Measurements from ENCODE around the gene JAKMIP3. TPM values are rescaled to one million over a fixed set of nuclear protein-coding genes. Genes with fewer than 3 reads are reported as not detected.
A peak's percentile ranks its signal among the peaks of the same experiment; 100 is the strongest.

Gene JAKMIP3
- total RNA-seq, 2 experiments from 2014 or later: 0.34 to 0.35 TPM

DNA sequence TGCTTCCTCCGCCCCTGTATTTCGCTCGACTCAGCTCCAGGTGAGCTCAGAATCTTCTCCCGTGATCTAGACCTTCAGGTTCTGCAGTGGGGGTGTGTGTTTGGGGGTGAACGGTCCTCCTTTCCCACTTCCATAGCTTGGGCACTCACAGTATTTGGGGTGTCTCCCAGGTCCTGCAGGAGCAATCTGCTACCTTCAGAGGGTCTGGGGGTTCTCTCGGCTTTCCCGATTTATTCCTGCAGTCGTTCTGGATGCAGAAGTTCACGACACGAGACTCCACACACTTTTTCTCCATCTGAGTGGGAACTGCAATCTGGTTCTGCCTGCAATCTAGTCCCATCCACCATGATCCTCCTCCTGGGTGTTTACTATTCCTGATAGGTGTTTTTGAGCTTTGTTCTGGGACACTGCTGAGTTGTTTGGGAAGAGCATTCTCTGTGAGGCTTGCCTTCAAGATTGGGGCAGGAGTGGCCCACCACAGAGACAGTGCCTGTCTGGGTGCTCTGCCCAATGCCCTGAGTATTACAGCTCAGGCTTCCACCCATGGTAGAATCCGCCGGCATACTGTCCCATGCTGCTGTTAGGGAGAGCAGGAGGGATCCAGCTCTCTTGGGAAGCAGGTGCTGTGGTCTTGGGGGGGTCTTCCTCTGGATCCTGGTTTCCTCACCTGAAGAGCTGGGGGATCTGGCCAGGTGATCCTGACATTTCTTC, 29.8 kb downstream of the JAKMIP3 start:
- H3K4me1 Mint-ChIP-seq: no peaks in the 10 kb centered on the region
- CTCF ChIA-PET: interaction anchor here (0.6 kb wide), 1 partner anchor 328 kb away, joined by 3 read pairs; no protein-coding TSS in a partner anchor
- no peak overlapping the region for H3K27ac Mint-ChIP-seq
- POLR2A ChIA-PET: no interaction called here
- no peaks in the 10 kb centered on the region for H3K9me3 Mint-ChIP-seq (ENCODE audit: low read depth)
- intact Hi-C loops (cut with DNase I, micrococcal nuclease): no loop called here
- ATAC-seq: no peak
- no peak for DNase-seq
- H3K4me3 Mint-ChIP-seq: no peak overlapping the region
- no peaks in the 10 kb centered on the region for H3K36me3 Mint-ChIP-seq (ENCODE audit: low read depth)
- peaks cover 33% of the 10 kb centered on the region for H3K27me3 Mint-ChIP-seq

DNA sequence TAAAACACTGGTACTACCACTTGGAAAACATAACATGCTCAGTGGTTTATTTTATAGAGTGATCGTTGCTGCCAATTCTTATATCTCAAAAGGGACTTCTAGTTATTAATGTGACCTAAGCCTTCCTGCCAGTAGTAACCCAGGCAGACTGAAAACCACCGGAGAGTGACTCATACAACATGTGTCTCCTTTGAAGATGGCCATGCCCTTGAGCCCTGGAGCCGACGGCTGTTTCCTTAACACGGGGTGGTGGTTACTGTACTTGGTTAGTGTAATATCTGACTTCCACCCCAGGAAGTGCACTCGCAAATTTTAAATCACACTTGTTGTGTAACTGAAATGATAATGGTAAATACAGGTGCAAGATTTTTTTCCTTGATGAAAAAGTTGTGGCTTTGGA, 30.5 kb downstream of the JAKMIP3 start:
- Mint-ChIP-seq H3K9me3 (ENCODE audit: low read depth) (no peaks in the 10 kb centered on the region), H3K4me3 (no peak overlapping the region), H3K4me1 (no peaks in the 10 kb centered on the region), H3K36me3 (ENCODE audit: low read depth) (no peaks in the 10 kb centered on the region), H3K27me3 (peaks cover 29% of the 10 kb centered on the region), H3K27ac (no peak overlapping the region)
- intact Hi-C loops (cut with DNase I, micrococcal nuclease): no loop called here
- POLR2A ChIA-PET: no interaction called here
- ATAC-seq (peak; percentile 79), DNase-seq (peak; percentile 17)
- CTCF ChIA-PET: no interaction called here

DNA sequence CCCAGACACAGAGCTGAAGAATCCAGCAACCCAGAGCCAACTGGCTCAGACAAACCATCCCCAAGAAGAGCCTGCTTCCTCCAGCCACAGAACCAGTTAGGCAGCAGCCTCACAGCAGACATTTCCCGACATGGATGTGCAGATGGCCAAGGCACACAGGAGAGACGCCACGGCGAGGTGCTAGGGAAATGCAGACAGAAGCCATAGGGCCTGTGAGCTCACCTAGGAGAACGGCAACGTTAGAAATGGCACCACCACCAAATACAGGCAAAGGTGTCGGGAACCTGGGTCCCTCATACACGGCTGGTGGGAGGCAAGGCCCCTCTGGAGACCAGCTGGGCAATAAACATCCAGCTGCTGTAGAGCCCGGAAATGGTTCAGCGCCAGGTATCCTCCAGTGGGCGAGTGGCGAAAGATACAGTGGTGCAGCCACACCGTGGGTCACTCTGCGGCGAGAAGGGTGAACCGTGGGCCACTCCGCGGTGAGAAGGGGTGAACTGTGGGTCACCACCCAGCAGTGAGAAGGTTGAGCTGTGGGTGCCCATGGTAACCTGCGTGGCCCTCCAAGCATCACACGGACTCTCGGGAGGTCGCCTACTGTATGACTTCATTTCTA, 31.2 kb downstream of the JAKMIP3 start:
- DNase-seq (no peak), ATAC-seq (no peak)
- Mint-ChIP-seq H3K36me3 (ENCODE audit: low read depth) (no peaks in the 10 kb centered on the region), H3K4me3 (no peak overlapping the region), H3K27me3 (peaks cover 32% of the 10 kb centered on the region), H3K9me3 (ENCODE audit: low read depth) (no peaks in the 10 kb centered on the region), H3K4me1 (no peaks in the 10 kb centered on the region), H3K27ac (no peak overlapping the region)
- POLR2A ChIA-PET: no interaction called here
- intact Hi-C loops (cut with DNase I, micrococcal nuclease): no loop called here
- CTCF ChIA-PET: no interaction called here

DNA sequence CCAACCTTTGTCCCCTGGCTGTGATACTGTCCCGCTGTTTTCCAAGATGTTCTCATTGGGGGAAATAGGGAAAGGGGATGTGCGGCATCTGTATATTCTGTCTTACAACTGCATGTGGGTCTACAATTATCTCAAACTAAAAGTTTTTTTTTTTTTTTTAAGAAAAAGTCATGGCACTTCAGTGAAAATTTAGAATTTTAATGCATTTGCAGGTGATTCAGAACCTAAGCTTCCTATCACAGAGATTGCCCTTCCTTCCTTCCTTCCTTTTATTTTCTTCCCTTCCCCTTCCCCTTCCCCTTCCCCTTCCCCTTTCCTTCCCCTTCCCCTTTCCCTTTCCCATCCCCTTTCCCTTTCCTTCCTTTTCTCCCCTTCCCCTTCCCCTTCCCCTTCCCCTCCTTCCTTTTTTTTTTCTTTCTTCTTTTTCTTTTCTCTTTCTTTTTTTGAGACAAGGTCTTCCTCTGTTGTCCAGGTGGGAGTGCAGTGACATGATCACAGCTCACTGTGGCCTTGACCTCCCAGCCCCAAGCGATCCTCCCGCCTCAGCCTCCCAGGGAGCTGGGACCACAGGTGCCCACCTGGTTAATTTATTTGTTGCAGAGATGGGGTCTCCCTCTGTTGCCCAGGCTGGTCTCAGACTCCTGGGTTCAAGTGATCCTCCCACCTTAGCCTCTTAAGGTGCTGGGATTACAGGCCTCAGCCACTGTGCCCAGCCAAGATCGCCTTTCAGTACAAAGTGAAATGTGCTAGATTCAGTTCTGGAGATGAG, 32.0 kb downstream of the JAKMIP3 start:
- no peak for ATAC-seq
- no peak for DNase-seq
- ChIA-PET POLR2A (no interaction called here), CTCF (no interaction called here)
- no peaks in the 10 kb centered on the region for H3K4me1 Mint-ChIP-seq
- H3K27me3 Mint-ChIP-seq: peaks cover 28% of the 10 kb centered on the region
- no peak overlapping the region for H3K4me3 Mint-ChIP-seq
- no peaks in the 10 kb centered on the region for H3K9me3 Mint-ChIP-seq (ENCODE audit: low read depth)
- no peak overlapping the region for H3K27ac Mint-ChIP-seq
- H3K36me3 Mint-ChIP-seq (ENCODE audit: low read depth): no peaks in the 10 kb centered on the region
- intact Hi-C loops (cut with DNase I, micrococcal nuclease): no loop called here

DNA sequence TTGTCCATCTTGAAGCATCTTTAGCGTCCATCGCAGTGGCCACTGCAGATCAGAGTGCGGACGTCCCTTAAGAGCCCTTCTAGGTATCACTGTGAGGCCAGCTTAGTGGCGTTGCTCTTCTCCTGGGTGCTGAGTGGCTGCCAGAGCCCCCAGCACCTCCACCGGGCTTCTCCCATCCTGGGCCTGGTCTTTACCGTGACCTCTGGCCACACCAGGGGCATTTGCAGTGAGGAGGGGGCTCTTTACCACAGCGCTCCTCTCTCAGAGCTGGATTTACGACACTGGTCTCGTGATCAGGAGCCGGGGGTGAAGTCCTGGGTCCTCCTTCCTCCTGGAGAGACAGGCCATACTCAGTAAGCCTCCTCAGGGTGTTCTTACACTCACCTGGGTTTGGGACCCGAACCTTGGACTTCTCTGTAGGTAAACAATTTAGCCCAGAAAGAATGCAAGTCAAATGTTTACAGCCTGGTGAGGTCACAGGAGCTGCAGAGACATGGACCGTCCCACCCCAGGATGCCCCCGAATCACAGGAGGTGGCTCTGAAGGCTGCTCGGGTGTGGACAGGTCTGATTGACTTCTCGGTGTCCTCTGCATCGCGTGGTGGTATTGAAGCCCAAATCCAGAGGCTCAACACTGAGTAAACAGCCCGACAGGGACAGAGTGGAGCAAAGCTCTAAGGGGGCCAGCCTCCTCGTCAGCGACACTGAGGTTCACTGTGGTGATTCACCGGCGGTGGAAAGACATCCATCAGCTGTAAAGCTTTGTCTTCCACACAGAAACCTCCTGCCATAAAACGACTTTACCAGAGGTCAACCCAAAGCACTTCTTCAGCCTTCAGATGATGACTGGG, 33.0 kb downstream of the JAKMIP3 start:
- peaks cover 28% of the 10 kb centered on the region for H3K27me3 Mint-ChIP-seq
- no peaks in the 10 kb centered on the region for H3K9me3 Mint-ChIP-seq (ENCODE audit: low read depth)
- H3K4me1 Mint-ChIP-seq: no peaks in the 10 kb centered on the region
- intact Hi-C loops (cut with DNase I, micrococcal nuclease): no loop called here
- no peak overlapping the region for H3K27ac Mint-ChIP-seq
- H3K36me3 Mint-ChIP-seq (ENCODE audit: low read depth): no peaks in the 10 kb centered on the region
- ChIA-PET CTCF (no interaction called here), POLR2A (no interaction called here)
- ATAC-seq (no peak), DNase-seq (no peak)
- no peak overlapping the region for H3K4me3 Mint-ChIP-seq

DNA sequence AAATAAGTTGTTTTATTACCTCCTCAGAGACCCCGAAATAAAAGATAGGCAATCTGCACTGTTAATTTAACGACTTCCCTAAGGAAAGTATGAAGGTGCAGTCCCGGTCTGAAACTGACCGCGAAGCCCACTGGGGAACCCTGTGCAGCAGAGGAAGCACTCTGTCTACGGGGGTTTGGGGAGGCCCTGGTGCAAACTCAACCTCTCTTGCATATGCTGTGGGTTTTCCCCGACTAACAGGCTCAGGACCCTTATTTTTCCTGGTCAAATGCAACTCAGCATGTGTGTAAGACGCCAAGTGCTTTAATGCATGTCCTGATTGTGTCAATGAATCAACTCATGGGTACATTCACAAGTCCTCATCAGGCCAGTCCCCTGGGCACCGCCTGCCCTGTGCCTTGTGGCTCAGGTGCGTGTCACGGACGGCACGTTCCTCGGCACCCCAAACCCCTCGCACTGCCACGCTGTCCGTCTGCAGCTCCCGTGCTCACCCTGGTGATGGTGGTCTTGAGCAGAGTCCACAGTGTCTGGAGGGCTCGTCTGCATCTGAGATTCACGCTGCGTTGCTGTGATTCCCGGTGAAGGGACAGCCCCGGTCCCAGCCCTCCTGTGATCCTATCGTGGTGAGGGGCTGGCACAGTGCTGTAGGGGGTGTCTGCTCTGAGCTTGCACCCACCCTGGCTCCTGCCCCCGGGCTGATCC, 33.8 kb downstream of the JAKMIP3 start:
- Mint-ChIP-seq H3K4me3 (no peak overlapping the region), H3K4me1 (no peaks in the 10 kb centered on the region), H3K9me3 (ENCODE audit: low read depth) (no peaks in the 10 kb centered on the region), H3K36me3 (ENCODE audit: low read depth) (no peaks in the 10 kb centered on the region), H3K27ac (no peak overlapping the region), H3K27me3 (peaks cover 25% of the 10 kb centered on the region)
- intact Hi-C loops (cut with DNase I, micrococcal nuclease): no loop called here
- POLR2A ChIA-PET: no interaction called here
- ATAC-seq (no peak), DNase-seq (no peak)
- CTCF ChIA-PET: no interaction called here

DNA sequence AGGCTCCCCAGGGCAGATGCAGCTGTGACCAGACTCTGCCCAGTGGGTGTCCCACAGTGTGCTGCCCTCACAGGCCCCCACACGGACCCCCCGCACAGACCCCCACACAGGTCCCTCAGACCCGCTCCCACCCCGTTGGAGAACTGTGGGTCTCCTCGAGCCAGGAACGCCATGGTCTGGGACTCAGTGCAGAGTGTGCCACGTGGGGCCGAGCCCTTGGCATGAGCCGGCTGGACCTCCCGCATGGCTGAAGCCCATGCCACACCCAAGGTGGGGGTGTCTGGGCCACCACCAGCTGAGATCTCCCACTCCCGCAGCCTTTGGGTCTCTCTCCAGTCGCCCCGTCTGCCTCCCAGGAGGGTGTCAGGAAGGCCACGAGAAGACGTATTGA, 34.3 kb downstream of the JAKMIP3 start:
- Mint-ChIP-seq H3K36me3 (ENCODE audit: low read depth) (no peaks in the 10 kb centered on the region), H3K4me1 (no peaks in the 10 kb centered on the region), H3K9me3 (ENCODE audit: low read depth) (no peaks in the 10 kb centered on the region), H3K27me3 (peaks cover 25% of the 10 kb centered on the region), H3K4me3 (no peak overlapping the region), H3K27ac (no peak overlapping the region)
- intact Hi-C loops (cut with DNase I, micrococcal nuclease): no loop called here
- ATAC-seq: no peak
- ChIA-PET POLR2A (no interaction called here), CTCF (no interaction called here)
- DNase-seq: no peak

DNA sequence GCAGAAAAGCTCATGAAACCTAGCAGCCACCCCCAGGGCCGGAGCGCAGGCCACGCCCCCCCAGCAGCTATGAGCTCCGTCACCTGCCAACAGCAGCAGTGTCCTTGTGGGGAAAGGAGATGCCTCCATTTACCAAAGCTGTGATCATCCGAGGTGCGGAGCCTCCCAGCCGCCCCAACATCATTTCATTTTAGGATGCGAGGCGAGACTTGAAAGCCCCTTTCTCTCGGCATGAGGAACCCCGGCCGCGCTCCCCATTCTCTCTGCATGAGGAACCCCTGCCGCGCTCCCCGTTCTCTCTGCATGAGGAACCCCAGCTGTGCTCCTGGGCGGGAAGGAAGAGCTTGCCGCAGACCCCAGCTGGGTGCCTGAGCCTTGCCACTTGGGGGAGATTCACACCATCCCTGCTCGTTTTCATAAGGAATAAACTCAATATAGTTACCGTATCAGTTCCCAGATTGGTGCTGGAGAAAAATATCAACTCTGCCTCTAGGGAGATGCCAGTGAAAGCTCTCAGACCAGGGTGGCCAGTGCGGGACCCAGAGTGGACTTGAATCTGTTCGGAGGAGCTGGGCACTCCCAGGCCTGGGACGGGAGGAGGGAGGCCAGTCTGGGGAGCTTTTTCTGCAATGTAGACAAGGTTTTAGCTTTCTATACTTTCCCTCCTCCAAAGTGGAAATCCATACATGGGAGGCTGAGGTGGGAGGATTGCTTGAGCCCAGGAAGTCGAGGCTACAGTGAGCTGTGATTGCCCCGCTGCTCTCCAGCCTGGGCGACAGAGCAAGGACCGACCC, 35.0 kb downstream of the JAKMIP3 start:
- Mint-ChIP-seq H3K9me3 (ENCODE audit: low read depth) (no peaks in the 10 kb centered on the region), H3K36me3 (ENCODE audit: low read depth) (no peaks in the 10 kb centered on the region), H3K27ac (no peak overlapping the region), H3K4me1 (no peaks in the 10 kb centered on the region), H3K27me3 (peaks cover 20% of the 10 kb centered on the region), H3K4me3 (no peak overlapping the region)
- no peak for DNase-seq
- intact Hi-C loops (cut with DNase I, micrococcal nuclease): no loop called here
- no peak for ATAC-seq
- ChIA-PET CTCF (no interaction called here), POLR2A (no interaction called here)

DNA sequence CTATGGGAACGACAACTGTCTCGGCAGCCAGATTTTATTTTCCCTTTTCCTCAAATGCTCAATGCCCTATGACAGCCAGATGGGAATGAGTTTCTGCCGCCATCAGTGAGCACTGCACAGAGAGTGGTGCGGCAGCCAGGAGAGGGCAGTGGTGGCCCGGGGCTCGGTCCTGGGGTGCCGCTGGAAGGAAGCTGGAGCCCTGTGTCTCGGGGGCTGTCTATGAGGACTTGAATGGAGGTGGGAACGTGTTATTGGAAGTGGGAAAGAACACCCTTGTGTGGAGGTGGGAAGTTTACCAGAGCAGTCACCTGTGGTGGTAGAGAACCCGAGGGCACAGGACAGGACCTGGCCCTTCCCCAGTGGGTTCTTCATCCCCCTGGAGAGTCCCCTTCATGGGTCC, 35.8 kb downstream of the JAKMIP3 start:
- Mint-ChIP-seq H3K36me3 (ENCODE audit: low read depth) (no peaks in the 10 kb centered on the region), H3K9me3 (ENCODE audit: low read depth) (no peaks in the 10 kb centered on the region), H3K27me3 (peaks cover 14% of the 10 kb centered on the region), H3K4me3 (no peak overlapping the region), H3K4me1 (no peaks in the 10 kb centered on the region), H3K27ac (no peak overlapping the region)
- DNase-seq: no peak
- no peak for ATAC-seq
- CTCF ChIA-PET: no interaction called here
- POLR2A ChIA-PET: no interaction called here
- intact Hi-C loops (cut with DNase I, micrococcal nuclease): no loop called here

DNA sequence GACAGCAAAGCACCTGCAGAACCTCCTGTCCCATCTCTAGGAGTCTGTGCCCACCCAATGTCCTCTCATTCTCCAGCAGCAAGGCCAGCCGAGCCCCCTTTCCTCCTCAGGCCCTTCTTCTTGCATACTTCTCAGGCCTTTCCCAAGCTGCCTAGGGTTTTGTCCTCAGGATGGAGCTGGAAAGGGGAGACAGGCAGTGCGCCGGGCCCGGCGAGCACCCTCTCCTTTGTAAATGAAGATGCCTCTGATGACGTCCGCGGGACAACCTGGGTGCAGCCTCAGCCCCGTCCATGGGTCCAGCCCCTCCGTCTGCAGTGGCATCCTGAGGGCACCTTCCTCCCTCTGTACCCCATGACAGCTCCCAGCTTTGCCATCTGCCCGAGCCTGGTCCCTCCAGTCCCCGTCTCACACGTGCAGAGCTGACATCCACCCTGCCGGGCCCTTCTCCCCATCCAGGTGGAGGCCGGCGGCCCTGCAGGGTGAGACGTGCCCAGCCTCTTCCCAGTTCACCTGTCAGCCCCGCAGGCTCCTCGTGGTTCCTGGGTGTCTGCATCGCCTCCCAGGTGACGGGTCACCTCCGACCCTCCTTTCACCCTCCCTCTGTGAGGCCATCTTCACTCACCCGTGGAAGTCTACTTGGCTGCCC, 36.4 kb downstream of the JAKMIP3 start:
- intact Hi-C loops (cut with DNase I, micrococcal nuclease): no loop called here
- DNase-seq: no peak
- POLR2A ChIA-PET: no interaction called here
- ATAC-seq: no peak
- Mint-ChIP-seq H3K27ac (no peak overlapping the region), H3K27me3 (peaks cover 11% of the 10 kb centered on the region), H3K4me3 (no peak overlapping the region), H3K36me3 (ENCODE audit: low read depth) (no peaks in the 10 kb centered on the region), H3K4me1 (no peaks in the 10 kb centered on the region), H3K9me3 (ENCODE audit: low read depth) (no peaks in the 10 kb centered on the region)
- CTCF ChIA-PET: no interaction called here

Data from activated CD4-positive, alpha-beta T cell treated with anti-CD3 and anti-CD28 coated beads for 36 hours (primary cell).